HepG2 (cell line): ENCODE measurements around the gene PPP4R3A. TPM values are rescaled to one million over a fixed set of nuclear protein-coding genes. Genes with fewer than 3 reads are reported as not detected.

Experiments used
- AKAP8 ChIP-seq: sonication (generic); formaldehyde crosslinking; IDR thresholded peaks from 2 replicates; pipeline ENCODE4 v1.5.1; 2020; ENCODE audit warnings: mild to moderate bottlenecking, missing genetic modification reagents
- BCLAF1 ChIP-seq: fragments of 450-650 bp; IDR thresholded peaks from 2 replicates; pipeline ENCODE4 v1.6.1; 2017; ENCODE audit warnings: mild to moderate bottlenecking
- EED ChIP-seq: sonication (generic); formaldehyde crosslinking; IDR thresholded peaks from 2 replicates; pipeline ENCODE4 v1.5.0; 2020; ENCODE audit warnings: mild to moderate bottlenecking, missing genetic modification reagents
- HMG20A ChIP-seq: IDR thresholded peaks from 2 replicates; pipeline ENCODE4 v1.6.1; 2016; ENCODE audit warnings: borderline replicate concordance
- HNF4G ChIP-seq, 2 experiments: sonication (generic) in 1 of 2; formaldehyde crosslinking in 1 of 2; IDR thresholded peaks; 2 replicates each; pipeline versions ENCODE4 v1.4.0 to v1.6.1; 2011 to 2020; ENCODE audit warnings: borderline replicate concordance in 2 of 2, low read depth in 2 of 2, mild to moderate bottlenecking in 2 of 2, low read length in 1 of 2, missing genetic modification reagents in 1 of 2, moderate library complexity in 1 of 2
- HOXA3 ChIP-seq: sonication (generic); formaldehyde crosslinking; IDR thresholded peaks from 2 replicates; pipeline ENCODE4 v1.5.0; 2020; ENCODE audit warnings: missing genetic modification reagents
- HOXD1 ChIP-seq: sonication (generic); formaldehyde crosslinking; IDR thresholded peaks from 2 replicates; pipeline ENCODE4 v1.5.0; 2020; ENCODE audit warnings: missing genetic modification reagents
- IKZF1 ChIP-seq: fragments of 450-650 bp; IDR thresholded peaks from 2 replicates; pipeline ENCODE4 v1.7.1; 2016
- KAT2B ChIP-seq: fragments of 150-350 bp; IDR thresholded peaks from 2 replicates; pipeline ENCODE4 v1.6.1; 2014; ENCODE audit warnings: low read depth, low read length, borderline replicate concordance
- MED13 ChIP-seq: sonication (generic); formaldehyde crosslinking; IDR thresholded peaks from 2 replicates; pipeline ENCODE4 v1.5.0; 2020; ENCODE audit warnings: missing genetic modification reagents
- MTF2 ChIP-seq: sonication (generic); formaldehyde crosslinking; IDR thresholded peaks from 2 replicates; pipeline ENCODE4 v1.5.0; 2020; ENCODE audit warnings: missing genetic modification reagents, borderline replicate concordance
- PHF8 ChIP-seq: sonication (generic); formaldehyde crosslinking; IDR thresholded peaks from 2 replicates; pipeline ENCODE4 v1.5.0; 2020; ENCODE audit warnings: missing genetic modification reagents
- SALL1 ChIP-seq: sonication (generic); formaldehyde crosslinking; IDR thresholded peaks from 2 replicates; pipeline ENCODE4 v1.8.0; 2022; ENCODE audit warnings: mild to moderate bottlenecking, missing genetic modification reagents
- TFDP2 ChIP-seq: sonication (generic); formaldehyde crosslinking; IDR thresholded peaks from 2 replicates; pipeline ENCODE4 v1.4.0; 2020; ENCODE audit warnings: missing genetic modification reagents
- ZBTB42 ChIP-seq: sonication (generic); formaldehyde crosslinking; IDR thresholded peaks from 2 replicates; pipeline ENCODE4 v1.5.0; 2020; ENCODE audit warnings: mild to moderate bottlenecking, missing genetic modification reagents
- ZNF407 ChIP-seq: sonication (generic); formaldehyde crosslinking; IDR thresholded peaks from one replicate; pipeline ENCODE4 v1.5.1; 2020; ENCODE audit warnings: mild to moderate bottlenecking, missing genetic modification reagents; ENCODE audit errors: not compliant biosample characterization
- polyA plus RNA-seq, 8 experiments: library from polyadenylated mRNA; depleted of rRNA in 3 of 8; stranded (reverse) in 7 of 8; unstranded in 1 of 8; fragments of >200 nt; fragmentation: Illumina TruSeq in 4 of 8; extraction: Trizol in 4 of 8; gene quantifications; 2 replicates each; pipeline versions ENCODE4 v1.2.1 to v1.2.3, GENCODE V29; 2011 to 2016; ENCODE audit warnings: low read depth in 4 of 8, missing spikeins in 1 of 8, mixed read lengths in 1 of 8; ENCODE audit not compliant: insufficient read depth in 1 of 8
- total RNA-seq, 5 experiments: library from RNA; depleted of rRNA; stranded (reverse); fragments of >200 nt; fragmentation: Illumina TruSeq; extraction: Trizol; gene quantifications; 2 replicates each; pipeline ENCODE4 v1.2.3, GENCODE V29; 2016; ENCODE audit warnings: low read depth in 1 of 5

PPP4R3A gene
- total and polyA plus RNA-seq, 2 of the 13 experiments (the other 11 are each of a cell fraction or from before 2014, with no cell fraction given): 22.5 to 57.4 TPM

GRCh38 chr14:91554535-91555332 lies 44.6 kb upstream of the PPP4R3A start (continued):
- TF ChIP-seq EED (CRISPR knock-in tag): no peak
- no peak for TF ChIP-seq TFDP2 (CRISPR knock-in tag)
- no peak for TF ChIP-seq ZNF407 (CRISPR knock-in tag)
- no peak for TF ChIP-seq MTF2 (CRISPR knock-in tag)
- peak; percentile 87 for TF ChIP-seq SALL1 (CRISPR knock-in tag)
- no peak for TF ChIP-seq HOXD1
- no peak for TF ChIP-seq BCLAF1
- no peak for TF ChIP-seq AKAP8 (CRISPR knock-in tag)
- no peak for TF ChIP-seq MED13 (CRISPR knock-in tag)
- no peak for TF ChIP-seq KAT2B
- peak; percentile 49; the same call in 1 of the 2 replicates for TF ChIP-seq PHF8 (CRISPR knock-in tag)
- TF ChIP-seq IKZF1: no peak
- peak; percentile 35 for TF ChIP-seq HOXA3 (CRISPR knock-in tag)
- TF ChIP-seq ZBTB42 (CRISPR knock-in tag): no peak
- no peak for TF ChIP-seq HMG20A (CRISPR knock-in tag)
- peak; percentile 78; the same call in 1 of the 2 replicates for TF ChIP-seq HNF4G (IDR thresholded peaks at IDR 0.05; ENCODE audit: borderline replicate concordance, low read depth, low read length)
- TF ChIP-seq HNF4G (CRISPR knock-in tag; IDR thresholded peaks at IDR 0.05; ENCODE audit: borderline replicate concordance, low read depth): peak; percentile 69
